ENCODE measurements around the gene DPPA4. TPM values are rescaled to one million over a fixed set of nuclear protein-coding genes. Genes with fewer than 3 reads are reported as not detected.
"Not testable (repeated sequence)": the region's sequence is repeated elsewhere in the genome, so short reads cannot be mapped to it uniquely, and the experiment has no call there.

The DPPA4 gene
- total and polyA plus RNA-seq, 8 donors = 0.16 to 4.5 (median 3.2) TPM; not detected in 1

- no peaks in the 10 kb centered on the region for H3K27me3 ChIP-seq
- H3K9me3 ChIP-seq = no peaks in the 10 kb centered on the region
- no peak overlapping the region for H3K27ac ChIP-seq
- H3K4me3 ChIP-seq = no peak overlapping the region
- TF ChIP-seq CTCF (IDR thresholded peaks at IDR 0.05) = no peak
- DNase-seq = no peak
- intact Hi-C loops (cut with DNase I) = no loop called here
- H3K36me3 ChIP-seq = no peaks in the 10 kb centered on the region
- no peak for ATAC-seq
- no peaks in the 10 kb centered on the region for H3K4me1 ChIP-seq
Observed at GRCh38 chr3:109375975-109376374, 38.6 kb upstream of the DPPA4 start.

DNA sequence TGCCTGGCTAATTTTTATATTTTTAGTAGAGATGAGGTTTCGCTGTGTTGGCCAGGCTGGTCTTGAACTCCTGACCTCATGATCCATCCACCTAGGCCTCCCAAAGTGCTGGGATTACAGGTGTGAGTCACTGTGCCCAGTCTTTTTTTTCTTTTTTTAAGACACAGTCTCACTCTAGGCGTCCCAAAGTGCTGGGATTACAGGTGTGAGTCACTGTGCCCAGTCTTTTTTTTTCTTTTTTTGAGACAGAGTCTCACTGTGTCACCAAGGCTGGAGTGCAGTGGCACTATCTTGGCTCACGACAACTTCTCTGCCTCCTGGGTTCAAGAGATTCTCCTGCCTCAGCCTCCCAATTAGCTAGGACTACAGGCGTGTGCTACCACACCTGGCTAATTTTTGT is 37.1 kb upstream of the DPPA4 start:
- H3K4me3 ChIP-seq; H3K36me3 ChIP-seq; DNase-seq; H3K27ac ChIP-seq; intact Hi-C loops (cut with DNase I); H3K9me3 ChIP-seq; H3K4me1 ChIP-seq; ATAC-seq; H3K27me3 ChIP-seq: not testable (repeated sequence)

- DNase-seq = no peak
- TF ChIP-seq CTCF (IDR thresholded peaks at IDR 0.05) = no peak
- intact Hi-C loops (cut with DNase I) = no loop called here
- no peaks in the 10 kb centered on the region for H3K4me1 ChIP-seq
- H3K4me3 ChIP-seq = no peak overlapping the region
- no peaks in the 10 kb centered on the region for H3K36me3 ChIP-seq
- H3K9me3 ChIP-seq = no peaks in the 10 kb centered on the region
- no peak overlapping the region for H3K27ac ChIP-seq
- ATAC-seq = no peak
- H3K27me3 ChIP-seq = no peaks in the 10 kb centered on the region
Observed at GRCh38 chr3:109373933-109374332, 36.6 kb upstream of the DPPA4 start.

GRCh38 chr3:109372639-109373038 is 35.3 kb upstream of the DPPA4 start:
- H3K27ac ChIP-seq = no peak overlapping the region
- TF ChIP-seq CTCF (IDR thresholded peaks at IDR 0.05) = no peak
- intact Hi-C loops (cut with DNase I) = no loop called here

DNA sequence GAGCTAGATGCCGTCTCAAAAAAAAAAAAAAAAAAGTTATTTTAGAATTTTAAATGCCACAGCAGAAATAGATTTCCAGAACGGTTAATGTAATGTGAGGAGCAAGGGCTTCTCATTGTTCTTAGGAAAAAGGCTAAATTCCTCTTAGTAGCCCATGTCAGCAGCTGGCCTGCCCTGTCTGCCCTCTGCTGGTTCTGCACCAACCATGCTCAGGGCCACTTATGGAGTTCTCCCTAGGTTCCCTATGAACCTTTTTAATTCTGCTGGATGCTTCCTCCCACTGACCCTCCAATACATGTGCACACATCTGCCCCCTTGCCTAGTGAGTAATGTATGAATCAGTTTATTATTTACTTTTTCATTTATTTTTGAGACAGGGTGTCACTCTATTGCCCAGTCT is 32.2 kb upstream of the DPPA4 start:
- peak; percentile 52 for ATAC-seq
- no peak overlapping the region for H3K27ac ChIP-seq

More at GRCh38 chr3:109372639-109373038, 35.3 kb upstream of the DPPA4 start:
- Histone ChIP-seq H3K36me3 (no peaks in the 10 kb centered on the region), H3K4me1 (no peaks in the 10 kb centered on the region), H3K4me3 (no peak overlapping the region), H3K27me3 (no peaks in the 10 kb centered on the region), H3K9me3 (no peaks in the 10 kb centered on the region)
- no peak for DNase-seq
- ATAC-seq = no peak

More for the DNA sequence above, 32.2 kb upstream of the DPPA4 start:
- no peaks in the 10 kb centered on the region for H3K36me3 ChIP-seq
- intact Hi-C loops (cut with DNase I) = no loop called here
- no peaks in the 10 kb centered on the region for H3K9me3 ChIP-seq
- no peaks in the 10 kb centered on the region for H3K4me1 ChIP-seq
- H3K4me3 ChIP-seq = no peak overlapping the region
- no peaks in the 10 kb centered on the region for H3K27me3 ChIP-seq
- no peak for DNase-seq
- TF ChIP-seq CTCF (IDR thresholded peaks at IDR 0.05) = no peak

All from left lung (tissue), 10 donors.